ENCODE results near the gene MXD3. TPM values are rescaled to one million over a fixed set of nuclear protein-coding genes. Genes with fewer than 3 reads are reported as not detected.
"Not testable (repeated sequence)": the region's sequence is repeated elsewhere in the genome, so short reads cannot be mapped to it uniquely, and the experiment has no call there.

Gene MXD3
- polyA plus RNA-seq, 3 donors: 21.5 to 61.9 (median 25.5) TPM

DNA sequence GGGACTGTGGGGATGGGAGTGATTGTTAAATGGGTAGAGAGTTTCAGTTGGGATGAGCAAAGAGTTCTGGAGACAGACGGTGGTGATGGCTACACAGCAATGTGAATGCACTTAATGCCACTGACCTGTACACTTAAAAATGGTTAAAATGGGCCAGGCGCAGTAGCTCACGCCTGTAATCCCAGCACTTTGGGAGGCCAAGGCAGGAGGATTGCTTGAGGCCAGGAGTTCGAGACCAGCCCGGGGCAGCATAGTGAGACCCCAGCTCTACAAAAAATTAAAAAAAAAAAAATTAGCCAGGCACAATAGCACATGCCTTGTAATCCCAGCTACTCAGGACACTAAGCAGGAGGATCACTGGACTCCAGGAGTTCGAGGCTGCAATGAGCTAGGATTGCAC lies 32.1 kb upstream of the MXD3 start:
- Mint-ChIP-seq H3K4me3 (no peak overlapping the region), H3K27me3 (ENCODE audit: low read depth in 3 of 3) (peaks cover 0 to 2% (median 0%) of the 10 kb centered on the region in 3 donors), H3K4me1 (peaks cover 10% of the 10 kb centered on the region), H3K9me3 (peaks cover 0 to 1% (median 0%) of the 10 kb centered on the region in 7 donors), H3K36me3 (peaks cover 53 to 84% of the 10 kb centered on the region in 2 donors), H3K27ac (no peak overlapping the region)
- H3K27ac ChIP-seq (ENCODE audit: low read depth in 1 of 2, low read length in 2 of 2): no peak overlapping the region
- no peak for DNase-seq
- intact Hi-C loops (cut with micrococcal nuclease): no loop called here
- H3K9ac ChIP-seq (ENCODE audit: insufficient read depth, low read length, poor library complexity, severe bottlenecking): no peak overlapping the region
- H4K20me1 ChIP-seq (ENCODE audit: insufficient read depth, low read length): peaks cover 89% of the 10 kb centered on the region
- H3K36me3 ChIP-seq (replicated peaks in 1 of 2; ENCODE audit: control insufficient read depth in 1 of 2, insufficient read depth in 2 of 2, low read length in 2 of 2): peaks cover 49 to 77% of the 10 kb centered on the region in 2 donors
- peaks cover 0 to 1% of the 10 kb centered on the region in 2 donors for H3K4me1 ChIP-seq (ENCODE audit: control insufficient read depth in 1 of 2, insufficient read depth in 2 of 2, low read length in 2 of 2)
- no peak overlapping the region for H3K4me2 ChIP-seq (replicated peaks; ENCODE audit: extremely low read depth, low read length, poor library complexity, severe bottlenecking)
- WGBS (ENCODE audit: insufficient coverage): 100% methylated on average over 1 of the region's 6 CpGs
- no peak overlapping the region for H3K4me3 ChIP-seq (replicated peaks in 1 of 3; ENCODE audit: low read depth in 2 of 3, low read length in 3 of 3)
- no peak for TF ChIP-seq CTCF (IDR thresholded peaks at IDR 0.05)
- no peak overlapping the region for H2AFZ ChIP-seq (ENCODE audit: insufficient read depth, low read depth, low read length, poor library complexity, severe bottlenecking)
- no peaks in the 10 kb centered on the region for H3K27me3 ChIP-seq (ENCODE audit: control insufficient read depth in 2 of 2, insufficient read depth in 2 of 2, low read length in 2 of 2)
- no peaks in the 10 kb centered on the region for H3K9me3 ChIP-seq (replicated peaks in 1 of 2; ENCODE audit: control insufficient read depth in 1 of 2, insufficient read depth in 1 of 2, low read length in 2 of 2)
- peaks cover 91% of the 10 kb centered on the region for H3K79me2 ChIP-seq (ENCODE audit: insufficient read depth, low read length)

DNA sequence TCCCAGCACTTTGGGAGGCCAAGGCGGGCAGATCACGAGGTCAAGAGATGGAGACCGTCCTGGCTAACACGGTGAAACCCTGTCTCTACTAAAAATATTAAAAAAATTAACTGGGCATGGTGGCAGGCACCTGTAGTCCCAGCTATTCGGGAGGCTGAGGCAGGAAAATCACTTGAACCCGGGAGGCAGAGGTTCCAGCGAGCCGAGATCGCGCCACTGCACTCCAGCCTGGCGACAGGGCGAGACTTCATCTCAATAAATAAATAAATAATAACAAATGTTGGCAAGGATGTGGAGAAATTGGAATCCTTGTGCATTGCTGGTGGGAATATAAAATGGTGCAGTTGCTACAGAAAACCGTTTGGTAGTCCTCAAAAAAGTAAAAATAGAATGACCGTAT lies 31.3 kb upstream of the MXD3 start:
- intact Hi-C loops (cut with micrococcal nuclease); H3K27ac Mint-ChIP-seq; H3K4me1 Mint-ChIP-seq; H3K9me3 Mint-ChIP-seq; H3K27ac ChIP-seq (ENCODE audit: low read depth in 1 of 2, low read length in 2 of 2); H2AFZ ChIP-seq (ENCODE audit: insufficient read depth, low read depth, low read length, poor library complexity, severe bottlenecking); H3K4me2 ChIP-seq (replicated peaks; ENCODE audit: extremely low read depth, low read length, poor library complexity, severe bottlenecking); H3K4me3 Mint-ChIP-seq; H3K9ac ChIP-seq (ENCODE audit: insufficient read depth, low read length, poor library complexity, severe bottlenecking); H3K27me3 ChIP-seq (ENCODE audit: control insufficient read depth in 2 of 2, insufficient read depth in 2 of 2, low read length in 2 of 2); H3K27me3 Mint-ChIP-seq (ENCODE audit: low read depth in 3 of 3); H3K9me3 ChIP-seq (replicated peaks in 1 of 2; ENCODE audit: control insufficient read depth in 1 of 2, insufficient read depth in 1 of 2, low read length in 2 of 2); H3K4me3 ChIP-seq (replicated peaks in 1 of 3; ENCODE audit: low read depth in 2 of 3, low read length in 3 of 3); DNase-seq; H3K4me1 ChIP-seq (ENCODE audit: control insufficient read depth in 1 of 2, insufficient read depth in 2 of 2, low read length in 2 of 2): not testable (repeated sequence)
- 76% methylated on average over 2 of the region's 14 CpGs for WGBS (ENCODE audit: insufficient coverage)
- H3K36me3 ChIP-seq (replicated peaks in 1 of 2; ENCODE audit: control insufficient read depth in 1 of 2, insufficient read depth in 2 of 2, low read length in 2 of 2): peaks cover 57 to 84% of the 10 kb centered on the region in 2 donors
- H3K36me3 Mint-ChIP-seq: peaks cover 58 to 88% of the 10 kb centered on the region in 2 donors
- peaks cover 84% of the 10 kb centered on the region for H3K79me2 ChIP-seq (ENCODE audit: insufficient read depth, low read length)
- peaks cover 90% of the 10 kb centered on the region for H4K20me1 ChIP-seq (ENCODE audit: insufficient read depth, low read length)

Measured in CD14-positive monocyte (primary cell).